Pancreas (tissue), 10 donors: ENCODE measurements around the gene CIB1. TPM values are rescaled to one million over a fixed set of nuclear protein-coding genes. Genes with fewer than 3 reads are reported as not detected.

ENCODE experiments used
- ATAC-seq, 4 donors: fragments of 200-7000 bp; cut with Tn5 transposase; one replicate each; pipeline versions ENCODE4 v1.8.0 to v1.9.1; 2020; ENCODE audit warnings: mild to moderate bottlenecking in 4 of 4, moderate library complexity in 4 of 4
- DNase-seq, 6 donors: peaks; one replicate each; pipeline ENCODE4 v3.0.0-alpha.2; 2020
- FAIRE-seq: peaks from 2 replicates; lab custom pipeline; 2012; peaks lifted over from hg19 to GRCh38; lab: Jason Lieb, UNC
- H3K27ac ChIP-seq, 4 donors: fragments of 200-600 bp; sonication (generic); 1 replicate in 3 of 4; 2 replicates in 1 of 4; pipeline versions ENCODE4 v1.5.0 to v1.8.0; 2020
- H3K27me3 ChIP-seq, 4 donors: fragments of 200-600 bp; one replicate each; pipeline ENCODE4 v1.8.0; 2021
- H3K36me3 ChIP-seq, 3 donors: fragments of 200-600 bp; sonication (generic) in 1 of 3; one replicate each; pipeline versions ENCODE4 v1.5.0 to v1.8.0; 2020 to 2021
- H3K4me1 ChIP-seq, 3 donors: fragments of 200-600 bp; one replicate each; pipeline ENCODE4 v1.8.0; 2021
- H3K4me3 ChIP-seq, 4 donors: fragments of 200-600 bp; sonication (generic) in 2 of 4; one replicate each; pipeline versions ENCODE4 v1.5.0 to v1.8.0; 2020 to 2021
- H3K9me3 ChIP-seq, 4 donors: fragments of 200-600 bp; one replicate each; pipeline ENCODE4 v1.8.0; 2021
- CTCF ChIP-seq, 4 donors: fragments of 200-600 bp; sonication (generic) in 3 of 4; IDR thresholded peaks; one replicate each; pipeline versions ENCODE4 v1.5.0 to v1.8.0; 2021; ENCODE audit warnings: antibody characterized with exemption in 4 of 4
- WGBS, 2 donors: extraction: QIAGEN DNeasy Blood & Tissue Kit; methylation state at CpG; one replicate each; pipeline ENCODE4 v1.1.7; 2013; 5-methylcytosine and 5-hydroxymethylcytosine counted together
- intact Hi-C, 3 donors: fragments of 100-400 bp; cut with DNase I; formaldehyde crosslinking; loops; one replicate each; pipeline versions ENCODE4 v1.11.1 to v1.14.2; 2022
- polyA plus RNA-seq, 2 donors: library from polyadenylated mRNA; stranded (reverse); fragments of 200-250 nt; gene quantifications; one replicate each; pipeline ENCODE4 v1.2.3, GENCODE V29; 2013
- total RNA-seq, 6 donors: library from RNA; stranded (reverse); fragmentation: NEBNext Ultra II Directional in 4 of 6; extraction: Animal tissue kit (Norgen Biotek cat#: 25700) in 4 of 6; gene quantifications; one replicate each; pipeline versions ENCODE4 v1.2.1 to v1.2.4, GENCODE V29; 2021 to 2023
- donor health status: healthy with polysubstance abuse.
- donor health status: DM: no; HTN: no; CAD: no; lungs with moderate emphysema.
- donor health status: DM: no; HTN: no; CAD: no.
- donor health status: control.
- donor health status: control.
- donor health status: Bipolar disorder and iron deficiency.
- donor health status: DM: yes; HTN: yes; CAD: no.
- donor health status: DM: no; HTN: no; CAD: no.
- donor health status: DM: no; HTN: no; CAD: no.
- donor health status: DM: yes; HTN: yes; CAD: no.

The CIB1 gene
- total and polyA plus RNA-seq, 8 donors, result 70.4 to 162 (median 82.9) TPM

GRCh38 chr15:90211440-90212143 is 22.1 kb downstream of the CIB1 start:
- H3K4me3 ChIP-seq, result no peak overlapping the region
- no peak for FAIRE-seq
- no peaks in the 10 kb centered on the region for H3K27me3 ChIP-seq
- peak overlapping the region; percentile 17 to 78 (median 72) for H3K27ac ChIP-seq
- intact Hi-C loops, result no loop called here
- DNase-seq, result peak in 4 of 6 donors; percentile 46 to 80 (median 56)
- H3K4me1 ChIP-seq, result peaks cover 35 to 47% (median 39%) of the 10 kb centered on the region in 3 donors
- peaks cover 0 to 3% (median 0%) of the 10 kb centered on the region in 3 donors for H3K36me3 ChIP-seq
- 47 to 50% methylated on average over 13 of the region's 13 CpGs for WGBS, 2 donors
- no peak for TF ChIP-seq CTCF (IDR thresholded peaks at IDR 0.05)
- ATAC-seq, result peak in 3 of 4 donors; percentile 11 to 36 (median 31)
- H3K9me3 ChIP-seq, result no peaks in the 10 kb centered on the region

- peak overlapping the region in 3 of 4 donors; percentile 55 to 78 (median 69) for H3K27ac ChIP-seq
- TF ChIP-seq CTCF (IDR thresholded peaks at IDR 0.05), result no peak
- peaks cover 35 to 47% (median 39%) of the 10 kb centered on the region in 3 donors for H3K4me1 ChIP-seq
- H3K27me3 ChIP-seq, result no peaks in the 10 kb centered on the region
- intact Hi-C loops, result no loop called here
- no peaks in the 10 kb centered on the region for H3K9me3 ChIP-seq
- H3K4me3 ChIP-seq, result no peak overlapping the region
- 86% methylated on average over 9 of the region's 9 CpGs for WGBS, 2 donors
- FAIRE-seq (no peak), ATAC-seq (no peak), DNase-seq (peak in 1 of 6 donors; percentile 52)
- peaks cover 0 to 3% (median 0%) of the 10 kb centered on the region in 3 donors for H3K36me3 ChIP-seq
Observed at GRCh38 chr15:90211009-90211408, 22.7 kb downstream of the CIB1 start.

- Histone ChIP-seq H3K9me3 (no peaks in the 10 kb centered on the region), H3K27ac (peak overlapping the region in 2 of 4 donors; percentile 55 to 78), H3K4me3 (no peak overlapping the region), H3K36me3 (peaks cover 0 to 3% (median 0%) of the 10 kb centered on the region in 3 donors), H3K4me1 (peaks cover 35 to 47% (median 39%) of the 10 kb centered on the region in 3 donors), H3K27me3 (no peaks in the 10 kb centered on the region)
- FAIRE-seq, result no peak
- no peak for TF ChIP-seq CTCF (IDR thresholded peaks at IDR 0.05)
- intact Hi-C loops, result no loop called here
- DNase-seq, result peak in 3 of 6 donors; percentile 31 to 74 (median 64)
- ATAC-seq, result no peak
- 30 to 41% methylated on average over 8 of the region's 8 CpGs for WGBS, 2 donors
Observed at GRCh38 chr15:90210593-90210992, 23.1 kb downstream of the CIB1 start.

GRCh38 chr15:90209591-90209990 is 24.1 kb downstream of the CIB1 start:
- H3K4me1 ChIP-seq, result peaks cover 34 to 39% (median 35%) of the 10 kb centered on the region in 3 donors

More at GRCh38 chr15:90209591-90209990, 24.1 kb downstream of the CIB1 start:
- intact Hi-C loops, result no loop called here
- Histone ChIP-seq H3K36me3 (peaks cover 0 to 3% (median 0%) of the 10 kb centered on the region in 3 donors), H3K27ac (peak overlapping the region in 1 of 4 donors; percentile 19), H3K9me3 (no peaks in the 10 kb centered on the region), H3K4me3 (no peak overlapping the region), H3K27me3 (no peaks in the 10 kb centered on the region)
- DNase-seq, result peak in 2 of 6 donors; percentile 12 to 30
- FAIRE-seq, result no peak
- WGBS, 2 donors, result 75 to 87% methylated on average over 9 of the region's 9 CpGs
- ATAC-seq, result no peak
- TF ChIP-seq CTCF (IDR thresholded peaks at IDR 0.05), result no peak
